Activated CD8-positive, alpha-beta memory T cell treated with anti-CD3 and anti-CD28 coated beads, Interleukin-2, amount 50 U/mL, for 24 hours (primary cell): ENCODE results near the gene ZYX.
"Not testable (repeated sequence)": the region's sequence is repeated elsewhere in the genome, so short reads cannot be mapped to it uniquely, and the experiment has no call there.

Source experiments
- DNase-seq: peaks from one replicate; pipeline ENCODE4 v3.0.0-alpha.2; 2020; ENCODE audit errors: extremely low read depth

The ZYX gene

GRCh38 chr7:143384661-143385631 is 3.8 kb downstream of the ZYX start:
- no peak for DNase-seq

- no peak for DNase-seq
These were observed 5.0 kb downstream of the ZYX start for GRCh38 chr7:143385891-143386781.

- no peak for DNase-seq
These were observed 6.2 kb downstream of the ZYX start for GRCh38 chr7:143387156-143387975.

GRCh38 chr7:143388051-143388450 is 6.9 kb downstream of the ZYX start:
- no peak for DNase-seq

GRCh38 chr7:143388491-143389101 is 7.5 kb downstream of the ZYX start:
- no peak for DNase-seq

- DNase-seq: no peak
These were observed 8.4 kb downstream of the ZYX start for GRCh38 chr7:143389316-143390103.

- no peak for DNase-seq
These were observed 9.1 kb downstream of the ZYX start for GRCh38 chr7:143390104-143390772.

- no peak for DNase-seq
These were observed 9.7 kb downstream of the ZYX start for GRCh38 chr7:143390773-143391317.

- DNase-seq: no peak
These were observed 10.6 kb downstream of the ZYX start for GRCh38 chr7:143391462-143392404.

- DNase-seq: not testable (repeated sequence)
These were observed 11.3 kb downstream of the ZYX start for GRCh38 chr7:143392427-143392826.

GRCh38 chr7:143392875-143393266 is 11.7 kb downstream of the ZYX start:
- DNase-seq: no peak

- DNase-seq: no peak
These were observed 12.3 kb downstream of the ZYX start for GRCh38 chr7:143393267-143394041.

GRCh38 chr7:143394068-143394467 is 12.9 kb downstream of the ZYX start:
- no peak for DNase-seq

- no peak for DNase-seq
These were observed 13.6 kb downstream of the ZYX start for GRCh38 chr7:143394777-143395176.

- DNase-seq: no peak
These were observed 14.3 kb downstream of the ZYX start for GRCh38 chr7:143395187-143396149.

GRCh38 chr7:143396182-143396581 is 15.0 kb downstream of the ZYX start:
- DNase-seq: no peak
